Measurements from ENCODE around the gene OSBPL7.

- TF ChIP-seq CTCF (conservative IDR thresholded peaks at IDR 0.05; ENCODE audit: low read depth, low read length) (peak; percentile 34), EZH2 (IDR thresholded peaks at IDR 0.05; ENCODE audit: borderline replicate concordance, low read depth, low read length, poor library complexity, severe bottlenecking) (no peak)
Observed at GRCh38 chr17:47789611-47790561, 31.7 kb downstream of the OSBPL7 start.

All from A673 (cell line).